Liver (tissue), 9 donors: ENCODE data around the gene DYNLT3. TPM values are rescaled to one million over a fixed set of nuclear protein-coding genes. Genes with fewer than 3 reads are reported as not detected.

Experiments
- DNase-seq: peaks from one replicate; pipeline ENCODE4 v3.0.0-alpha.2; 2017; ENCODE audit warnings: low spot score
- H3K27ac ChIP-seq, 2 donors: one replicate each; pipeline ENCODE4 v1.7.0; 2013; ENCODE audit warnings: inconsistent platforms in 2 of 2, low read length in 2 of 2, control low read depth in 1 of 2, low read depth in 1 of 2, mild to moderate bottlenecking in 1 of 2
- H3K27me3 ChIP-seq, 4 donors: one replicate each; pipeline versions ENCODE4 v1.6.1 to v1.7.0; 2013; ENCODE audit warnings: low read length in 3 of 4, inconsistent platforms in 1 of 4, mild to moderate bottlenecking in 1 of 4, moderate library complexity in 1 of 4; ENCODE audit not compliant: control insufficient read depth in 4 of 4, insufficient read depth in 4 of 4
- H3K36me3 ChIP-seq, 4 donors: one replicate each; pipeline versions ENCODE4 v1.6.1 to v1.7.0; 2013; ENCODE audit warnings: low read length in 3 of 4, mild to moderate bottlenecking in 3 of 4, low read depth in 1 of 4, moderate library complexity in 1 of 4; ENCODE audit not compliant: control insufficient read depth in 4 of 4, insufficient read depth in 3 of 4
- H3K4me1 ChIP-seq, 4 donors: one replicate each; pipeline versions ENCODE4 v1.6.1 to v1.7.0; 2013; ENCODE audit warnings: low read length in 3 of 4, mild to moderate bottlenecking in 3 of 4, moderate library complexity in 1 of 4; ENCODE audit not compliant: control insufficient read depth in 4 of 4, insufficient read depth in 4 of 4
- H3K4me3 ChIP-seq, 3 donors: one replicate each; pipeline versions ENCODE4 v1.6.1 to v1.7.0; 2013; ENCODE audit warnings: low read length in 3 of 3, control low read depth in 1 of 3, low read depth in 1 of 3, mild to moderate bottlenecking in 1 of 3
- H3K9ac ChIP-seq, 2 donors: one replicate each; pipeline ENCODE4 v1.7.0; 2013; ENCODE audit warnings: low read length in 2 of 2, mild to moderate bottlenecking in 2 of 2, moderate library complexity in 2 of 2, control low read depth in 1 of 2, low read depth in 1 of 2
- H3K9me3 ChIP-seq, 4 donors: one replicate each; pipeline versions ENCODE4 v1.6.1 to v1.7.0; 2013; ENCODE audit warnings: low read length in 3 of 4; ENCODE audit not compliant: control insufficient read depth in 4 of 4
- EGR1 ChIP-seq, 2 donors: IDR thresholded peaks; 2 replicates each; pipeline ENCODE4 v1.6.1; 2016 to 2018; ENCODE audit warnings: antibody characterized with exemption in 2 of 2, low read depth in 2 of 2
- FOXA1 ChIP-seq: IDR thresholded peaks from 2 replicates; pipeline ENCODE4 v1.6.1; 2016; ENCODE audit warnings: antibody characterized with exemption
- FOXA2 ChIP-seq: IDR thresholded peaks from 2 replicates; pipeline ENCODE4 v1.6.1; 2016; ENCODE audit warnings: antibody characterized with exemption
- GABPA ChIP-seq, 2 donors: IDR thresholded peaks in 1 of 2; conservative IDR thresholded peaks in 1 of 2; 2 replicates each; pipeline ENCODE4 v1.6.1; 2016; ENCODE audit warnings: antibody characterized with exemption in 2 of 2, mild to moderate bottlenecking in 1 of 2, moderate library complexity in 1 of 2
- HNF4A ChIP-seq, 2 donors: conservative IDR thresholded peaks; 2 replicates each; pipeline ENCODE4 v1.6.1; 2016; ENCODE audit warnings: antibody characterized with exemption in 2 of 2, mild to moderate bottlenecking in 2 of 2
- HNF4G ChIP-seq: IDR thresholded peaks from 2 replicates; pipeline ENCODE4 v1.6.1; 2016; ENCODE audit warnings: antibody characterized with exemption
- JUND ChIP-seq, 2 donors: IDR thresholded peaks; 2 replicates each; pipeline ENCODE4 v1.6.1; 2016; ENCODE audit warnings: antibody characterized with exemption in 2 of 2
- NR2F2 ChIP-seq: IDR thresholded peaks from 2 replicates; pipeline ENCODE4 v1.6.1; 2016; ENCODE audit warnings: antibody characterized with exemption
- RAD21 ChIP-seq, 2 donors: IDR thresholded peaks; 2 replicates each; pipeline ENCODE4 v1.6.1; 2016; ENCODE audit warnings: antibody characterized with exemption in 2 of 2, mild to moderate bottlenecking in 2 of 2
- TAF1 ChIP-seq: conservative IDR thresholded peaks from 2 replicates; pipeline ENCODE4 v1.6.1; 2016; ENCODE audit warnings: antibody characterized with exemption, mild to moderate bottlenecking
- YY1 ChIP-seq: IDR thresholded peaks from 2 replicates; pipeline ENCODE4 v1.6.1; 2016; ENCODE audit warnings: antibody characterized with exemption, mild to moderate bottlenecking
- WGBS: extraction: QIAGEN DNeasy Blood & Tissue Kit; methylation state at CpG from one replicate; pipeline ENCODE4 v1.1.7; 2013; 5-methylcytosine and 5-hydroxymethylcytosine counted together
- polyA plus RNA-seq, 2 donors: library from polyadenylated mRNA; stranded (reverse) in 1 of 2; unstranded in 1 of 2; fragments of 200-250 nt in 1 of 2; fragments of >200 nt in 1 of 2; fragmentation: Nextera tagmentation in 1 of 2; extraction: Ambion mirVana in 1 of 2; gene quantifications; one replicate each; pipeline versions ENCODE4 v1.2.1 to v1.2.3, GENCODE V29; 2013 to 2015
- total RNA-seq, 2 donors: library from RNA; depleted of rRNA; stranded (reverse); fragments of >200 nt; gene quantifications; one replicate each; pipeline ENCODE4 v1.2.3, GENCODE V29; 2014
- TF ChIP-seq, protein P1 (sequence below): IDR thresholded peaks from 2 replicates; pipeline ENCODE4 v1.6.1; 2016; ENCODE audit warnings: antibody characterized with exemption
- TF ChIP-seq, protein P2 (sequence below): IDR thresholded peaks from 2 replicates; pipeline ENCODE4 v1.6.1; 2016; ENCODE audit warnings: antibody characterized with exemption, mild to moderate bottlenecking
- TF ChIP-seq, protein P3 (sequence below): IDR thresholded peaks from 2 replicates; pipeline ENCODE4 v1.6.1; 2016; ENCODE audit warnings: antibody characterized with exemption
- TF ChIP-seq, protein P4 (sequence below): IDR thresholded peaks from 2 replicates; pipeline ENCODE4 v1.6.1; 2016; ENCODE audit warnings: antibody characterized with exemption
- TF ChIP-seq, protein P5 (sequence below): fragments of 150-350 bp; IDR thresholded peaks from 2 replicates; pipeline ENCODE4 v1.5.1; 2017; ENCODE audit warnings: improper control_type of control experiment, low read depth, low read length; ENCODE audit not compliant: missing input control
- donor health status: healthy.
- donor health status: healthy.
- donor health status: healthy.
- donor health status: healthy.
- donor health status: healthy.

Gene DYNLT3
- total and polyA plus RNA-seq, 4 donors = 9.5 to 20.7 (median 13.4) TPM

DNA sequence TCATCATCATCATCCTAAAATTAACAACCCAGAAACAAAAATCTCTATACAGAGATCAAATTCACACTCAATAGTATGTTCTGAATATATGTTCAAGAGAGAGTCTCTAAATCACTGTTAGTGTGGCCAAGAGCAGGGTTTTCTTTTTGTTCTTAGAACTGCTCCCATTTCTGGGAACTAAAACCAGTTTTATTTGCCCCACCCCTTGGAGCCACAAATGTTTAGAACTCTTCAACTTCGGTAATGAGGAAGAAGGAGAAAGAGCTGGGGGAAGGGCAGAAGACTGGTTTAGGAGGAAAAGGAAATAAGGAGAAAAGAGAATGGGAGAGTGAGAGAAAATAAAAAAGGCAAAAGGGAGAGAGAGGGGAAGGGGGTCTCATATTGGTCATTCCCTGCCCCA, 35.3 kb downstream of the DYNLT3 start:
- Histone ChIP-seq H3K27ac (no peak overlapping the region), H3K4me1 (peaks cover 0 to 3% (median 0%) of the 10 kb centered on the region in 4 donors), H3K9me3 (no peaks in the 10 kb centered on the region), H3K27me3 (peaks cover 0 to 3% (median 0%) of the 10 kb centered on the region in 4 donors), H3K9ac (no peak overlapping the region), H3K4me3 (no peak overlapping the region), H3K36me3 (no peaks in the 10 kb centered on the region)
- DNase-seq = no peak
- WGBS = 59% methylated on average over 1 of the region's 1 CpG
- TF ChIP-seq, protein P1, sequence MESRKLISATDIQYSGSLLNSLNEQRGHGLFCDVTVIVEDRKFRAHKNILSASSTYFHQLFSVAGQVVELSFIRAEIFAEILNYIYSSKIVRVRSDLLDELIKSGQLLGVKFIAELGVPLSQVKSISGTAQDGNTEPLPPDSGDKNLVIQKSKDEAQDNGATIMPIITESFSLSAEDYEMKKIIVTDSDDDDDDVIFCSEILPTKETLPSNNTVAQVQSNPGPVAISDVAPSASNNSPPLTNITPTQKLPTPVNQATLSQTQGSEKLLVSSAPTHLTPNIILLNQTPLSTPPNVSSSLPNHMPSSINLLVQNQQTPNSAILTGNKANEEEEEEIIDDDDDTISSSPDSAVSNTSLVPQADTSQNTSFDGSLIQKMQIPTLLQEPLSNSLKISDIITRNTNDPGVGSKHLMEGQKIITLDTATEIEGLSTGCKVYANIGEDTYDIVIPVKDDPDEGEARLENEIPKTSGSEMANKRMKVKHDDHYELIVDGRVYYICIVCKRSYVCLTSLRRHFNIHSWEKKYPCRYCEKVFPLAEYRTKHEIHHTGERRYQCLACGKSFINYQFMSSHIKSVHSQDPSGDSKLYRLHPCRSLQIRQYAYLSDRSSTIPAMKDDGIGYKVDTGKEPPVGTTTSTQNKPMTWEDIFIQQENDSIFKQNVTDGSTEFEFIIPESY = no peak
- TF ChIP-seq, protein P2, sequence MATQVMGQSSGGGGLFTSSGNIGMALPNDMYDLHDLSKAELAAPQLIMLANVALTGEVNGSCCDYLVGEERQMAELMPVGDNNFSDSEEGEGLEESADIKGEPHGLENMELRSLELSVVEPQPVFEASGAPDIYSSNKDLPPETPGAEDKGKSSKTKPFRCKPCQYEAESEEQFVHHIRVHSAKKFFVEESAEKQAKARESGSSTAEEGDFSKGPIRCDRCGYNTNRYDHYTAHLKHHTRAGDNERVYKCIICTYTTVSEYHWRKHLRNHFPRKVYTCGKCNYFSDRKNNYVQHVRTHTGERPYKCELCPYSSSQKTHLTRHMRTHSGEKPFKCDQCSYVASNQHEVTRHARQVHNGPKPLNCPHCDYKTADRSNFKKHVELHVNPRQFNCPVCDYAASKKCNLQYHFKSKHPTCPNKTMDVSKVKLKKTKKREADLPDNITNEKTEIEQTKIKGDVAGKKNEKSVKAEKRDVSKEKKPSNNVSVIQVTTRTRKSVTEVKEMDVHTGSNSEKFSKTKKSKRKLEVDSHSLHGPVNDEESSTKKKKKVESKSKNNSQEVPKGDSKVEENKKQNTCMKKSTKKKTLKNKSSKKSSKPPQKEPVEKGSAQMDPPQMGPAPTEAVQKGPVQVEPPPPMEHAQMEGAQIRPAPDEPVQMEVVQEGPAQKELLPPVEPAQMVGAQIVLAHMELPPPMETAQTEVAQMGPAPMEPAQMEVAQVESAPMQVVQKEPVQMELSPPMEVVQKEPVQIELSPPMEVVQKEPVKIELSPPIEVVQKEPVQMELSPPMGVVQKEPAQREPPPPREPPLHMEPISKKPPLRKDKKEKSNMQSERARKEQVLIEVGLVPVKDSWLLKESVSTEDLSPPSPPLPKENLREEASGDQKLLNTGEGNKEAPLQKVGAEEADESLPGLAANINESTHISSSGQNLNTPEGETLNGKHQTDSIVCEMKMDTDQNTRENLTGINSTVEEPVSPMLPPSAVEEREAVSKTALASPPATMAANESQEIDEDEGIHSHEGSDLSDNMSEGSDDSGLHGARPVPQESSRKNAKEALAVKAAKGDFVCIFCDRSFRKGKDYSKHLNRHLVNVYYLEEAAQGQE = no peak
- TF ChIP-seq HNF4A (conservative IDR thresholded peaks at IDR 0.05) (no peak), HNF4G (no peak), TAF1 (no peak), GABPA (IDR thresholded peaks at IDR 0.05 in 1 of 2, conservative IDR thresholded peaks at IDR 0.05 in 1 of 2) (no peak), YY1 (no peak), EGR1 (IDR thresholded peaks at IDR 0.05; ENCODE audit: low read depth in 2 of 2) (no peak), FOXA2 (no peak), RAD21 (IDR thresholded peaks at IDR 0.05) (no peak), NR2F2 (no peak), JUND (IDR thresholded peaks at IDR 0.05) (no peak), FOXA1 (no peak)
- TF ChIP-seq, protein P3, sequence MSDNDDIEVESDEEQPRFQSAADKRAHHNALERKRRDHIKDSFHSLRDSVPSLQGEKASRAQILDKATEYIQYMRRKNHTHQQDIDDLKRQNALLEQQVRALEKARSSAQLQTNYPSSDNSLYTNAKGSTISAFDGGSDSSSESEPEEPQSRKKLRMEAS = no peak
- TF ChIP-seq, protein P4, sequence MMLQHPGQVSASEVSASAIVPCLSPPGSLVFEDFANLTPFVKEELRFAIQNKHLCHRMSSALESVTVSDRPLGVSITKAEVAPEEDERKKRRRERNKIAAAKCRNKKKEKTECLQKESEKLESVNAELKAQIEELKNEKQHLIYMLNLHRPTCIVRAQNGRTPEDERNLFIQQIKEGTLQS = no peak
- TF ChIP-seq, protein P5, sequence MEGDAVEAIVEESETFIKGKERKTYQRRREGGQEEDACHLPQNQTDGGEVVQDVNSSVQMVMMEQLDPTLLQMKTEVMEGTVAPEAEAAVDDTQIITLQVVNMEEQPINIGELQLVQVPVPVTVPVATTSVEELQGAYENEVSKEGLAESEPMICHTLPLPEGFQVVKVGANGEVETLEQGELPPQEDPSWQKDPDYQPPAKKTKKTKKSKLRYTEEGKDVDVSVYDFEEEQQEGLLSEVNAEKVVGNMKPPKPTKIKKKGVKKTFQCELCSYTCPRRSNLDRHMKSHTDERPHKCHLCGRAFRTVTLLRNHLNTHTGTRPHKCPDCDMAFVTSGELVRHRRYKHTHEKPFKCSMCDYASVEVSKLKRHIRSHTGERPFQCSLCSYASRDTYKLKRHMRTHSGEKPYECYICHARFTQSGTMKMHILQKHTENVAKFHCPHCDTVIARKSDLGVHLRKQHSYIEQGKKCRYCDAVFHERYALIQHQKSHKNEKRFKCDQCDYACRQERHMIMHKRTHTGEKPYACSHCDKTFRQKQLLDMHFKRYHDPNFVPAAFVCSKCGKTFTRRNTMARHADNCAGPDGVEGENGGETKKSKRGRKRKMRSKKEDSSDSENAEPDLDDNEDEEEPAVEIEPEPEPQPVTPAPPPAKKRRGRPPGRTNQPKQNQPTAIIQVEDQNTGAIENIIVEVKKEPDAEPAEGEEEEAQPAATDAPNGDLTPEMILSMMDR = no peak

DNA sequence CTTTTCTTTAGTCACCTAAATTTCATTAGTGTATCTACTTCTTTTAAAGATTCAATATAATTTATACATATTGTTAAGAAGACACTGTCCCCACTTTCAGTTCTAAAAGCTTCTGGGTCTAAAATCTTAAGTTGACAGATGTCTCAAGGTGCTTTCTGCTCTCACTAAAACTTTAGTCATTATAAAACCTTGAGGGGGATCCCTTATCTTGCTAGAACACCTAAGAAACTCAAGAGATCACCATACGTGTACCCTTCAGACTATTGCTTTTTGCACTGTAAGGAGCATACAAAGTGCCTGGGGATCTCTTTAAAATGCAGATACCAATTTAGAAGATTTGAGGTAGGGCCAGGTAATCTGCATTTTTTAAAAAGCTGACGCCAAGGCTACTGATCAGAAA, 37.4 kb downstream of the DYNLT3 start:
- DNase-seq = no peak
- Histone ChIP-seq H3K27me3 (no peaks in the 10 kb centered on the region), H3K9ac (no peak overlapping the region), H3K4me3 (no peak overlapping the region), H3K36me3 (no peaks in the 10 kb centered on the region), H3K27ac (no peak overlapping the region), H3K9me3 (no peaks in the 10 kb centered on the region), H3K4me1 (peaks cover 0 to 3% (median 0%) of the 10 kb centered on the region in 4 donors)
- 89% methylated on average over 2 of the region's 2 CpGs for WGBS
- TF ChIP-seq, protein P4 = no peak
- TF ChIP-seq FOXA2 = no peak
